ENCODE results near the gene CLIC1.

Gene CLIC1

GRCh38 chr6:31768363-31769257, 32.3 kb upstream of the CLIC1 start:
- DNase-seq: no peak

- no peak for DNase-seq
These were observed 30.8 kb upstream of the CLIC1 start for GRCh38 chr6:31767096-31767645.

DNA sequence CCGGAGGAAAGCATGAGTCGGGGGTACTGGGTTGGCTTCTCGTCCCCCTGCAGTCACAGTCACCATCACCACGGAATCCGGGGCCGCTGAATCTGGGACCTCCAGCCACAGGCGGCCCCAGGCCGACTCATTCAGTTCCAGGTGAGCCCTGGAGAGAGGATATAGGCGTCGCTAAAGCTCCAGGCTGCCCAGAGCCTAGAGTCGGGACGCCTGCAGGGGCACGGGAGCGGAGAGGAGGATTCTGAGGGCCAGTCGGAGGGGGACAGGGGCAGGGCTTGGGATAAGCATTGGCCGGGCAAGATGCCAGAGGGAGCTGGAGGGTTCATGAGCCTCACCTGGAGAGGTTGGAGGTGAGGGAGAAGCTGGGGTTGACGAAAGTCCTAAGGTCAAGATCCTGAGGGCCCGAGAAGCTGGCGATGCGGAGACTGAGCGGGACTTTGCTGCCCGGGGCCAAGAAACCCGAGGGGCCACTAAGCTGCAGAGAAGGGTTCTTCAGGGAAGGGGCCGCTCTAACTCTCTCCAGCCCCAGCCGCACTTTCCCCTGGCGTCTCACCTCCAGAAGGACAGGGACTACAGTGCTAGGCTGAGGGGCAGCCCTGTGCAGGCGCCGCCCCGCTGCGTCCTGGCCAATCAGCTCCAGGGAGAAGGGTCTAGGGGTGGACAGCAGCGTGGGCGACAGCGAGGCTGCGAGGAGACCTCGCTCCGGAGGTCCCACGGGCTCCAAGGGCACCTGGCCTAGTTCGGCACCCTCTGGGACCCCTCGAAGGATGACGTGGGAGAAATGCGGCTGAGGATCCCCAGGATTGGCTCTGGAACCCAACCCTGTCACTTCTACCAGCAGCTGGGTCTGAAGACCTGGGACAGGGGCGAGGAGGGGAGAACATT, 29.8 kb upstream of the CLIC1 start:
- no peak for DNase-seq

- no peak for DNase-seq
These were observed 29.2 kb upstream of the CLIC1 start for GRCh38 chr6:31765559-31765909.

DNA sequence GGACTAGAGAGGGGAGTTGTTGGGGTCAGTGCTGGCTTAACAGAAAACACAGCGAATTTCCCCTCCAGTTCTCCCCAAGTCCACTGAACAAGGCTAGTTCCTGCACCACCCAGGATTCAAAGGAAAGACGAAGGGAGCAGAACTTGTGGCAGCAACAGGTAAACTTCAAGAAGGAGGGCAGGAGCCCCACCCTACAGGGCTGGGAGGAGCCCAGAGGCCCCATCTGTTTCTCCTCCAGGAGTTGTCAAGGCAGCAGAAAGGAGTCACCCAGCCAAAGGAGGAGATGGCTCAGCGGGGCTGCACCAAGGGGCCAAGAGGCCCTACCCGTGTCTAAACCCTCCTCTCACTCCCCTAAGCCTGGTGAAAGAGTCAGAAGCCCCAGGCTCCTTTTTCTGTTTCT, 27.9 kb upstream of the CLIC1 start:
- no peak for DNase-seq

- DNase-seq: no peak
These were observed 27.2 kb upstream of the CLIC1 start for GRCh38 chr6:31763619-31763940.

DNA sequence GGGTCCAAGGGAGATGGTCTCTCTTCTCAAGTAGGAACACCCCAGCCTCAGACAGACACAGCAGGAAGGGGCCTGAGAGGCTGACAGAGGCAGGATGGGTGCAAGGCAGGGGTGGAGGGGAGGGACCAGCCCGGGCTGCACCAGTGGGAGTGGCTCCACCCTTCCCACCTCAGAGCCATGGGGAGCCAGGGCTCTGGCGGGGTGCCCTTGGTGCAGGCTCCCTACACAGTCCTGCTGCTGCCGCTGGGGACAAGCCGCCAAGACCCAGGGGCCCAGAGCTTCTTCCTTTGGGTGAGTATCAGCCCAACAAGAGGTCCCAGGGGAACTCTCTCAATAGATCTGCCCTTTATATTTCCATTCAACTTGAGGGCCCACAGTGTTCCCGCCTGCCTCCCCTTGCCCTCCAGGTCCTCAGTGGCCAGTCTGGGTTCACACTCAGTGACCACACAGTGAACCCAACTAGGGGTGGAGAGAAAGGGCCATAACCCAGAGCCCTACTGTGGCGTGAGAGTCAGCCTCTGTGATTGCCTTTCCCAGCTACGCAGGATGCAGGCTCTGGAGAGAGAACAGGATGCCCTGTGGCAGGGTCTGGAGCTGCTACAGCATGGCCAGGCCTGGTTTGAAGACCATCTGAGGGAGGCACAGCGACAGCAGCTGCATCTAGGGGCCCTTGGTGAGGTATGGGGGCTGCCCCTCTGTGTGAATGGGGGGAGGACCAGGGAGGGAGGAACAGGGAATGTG, 26.7 kb upstream of the CLIC1 start:
- no peak for DNase-seq

DNA sequence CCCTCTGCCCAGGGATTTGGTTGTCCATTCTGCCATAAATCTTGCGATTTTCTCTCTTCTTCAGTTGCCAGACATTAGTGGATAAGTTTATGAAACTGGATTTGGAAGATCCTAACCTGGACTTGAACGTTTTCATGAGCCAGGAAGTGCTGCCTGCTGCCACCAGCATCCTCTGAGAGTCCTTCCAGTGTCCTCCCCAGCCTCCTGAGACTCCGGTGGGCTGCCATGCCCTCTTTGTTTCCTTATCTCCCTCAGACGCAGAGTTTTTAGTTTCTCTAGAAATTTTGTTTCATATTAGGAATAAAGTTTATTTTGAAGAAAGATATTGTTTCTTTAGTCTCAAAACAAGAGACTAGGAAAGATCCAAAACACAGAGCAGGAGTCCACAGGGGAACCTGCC, 26.0 kb upstream of the CLIC1 start, which contains the start of gene SAPCD1:
TSS of gene SAPCD1 (plus strand) at position 301 of the 400 bp plus-strand sequence. CDS start 399 bp downstream, outside the sequence.
- DNase-seq: no peak

DNA sequence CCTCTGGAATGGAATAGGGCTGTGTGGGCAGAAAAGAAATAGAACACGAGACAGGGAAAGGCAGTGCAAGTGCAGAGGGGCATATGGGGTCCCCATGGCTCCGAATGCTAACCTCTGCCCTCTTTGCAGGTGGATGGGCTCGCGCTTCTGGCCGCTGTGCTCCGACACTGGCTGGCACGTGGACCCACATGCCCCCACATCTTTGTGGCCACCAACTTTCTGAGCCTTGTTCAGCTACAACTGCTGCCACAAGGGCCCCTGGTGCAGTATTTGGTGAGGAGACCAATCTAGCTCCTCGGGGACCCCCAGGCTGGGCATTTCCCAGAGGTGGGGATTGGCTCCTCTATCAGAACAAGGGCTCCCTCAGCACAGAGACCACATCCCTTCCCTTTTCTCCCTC, 25.0 kb upstream of the CLIC1 start:
- no peak for DNase-seq

DNA sequence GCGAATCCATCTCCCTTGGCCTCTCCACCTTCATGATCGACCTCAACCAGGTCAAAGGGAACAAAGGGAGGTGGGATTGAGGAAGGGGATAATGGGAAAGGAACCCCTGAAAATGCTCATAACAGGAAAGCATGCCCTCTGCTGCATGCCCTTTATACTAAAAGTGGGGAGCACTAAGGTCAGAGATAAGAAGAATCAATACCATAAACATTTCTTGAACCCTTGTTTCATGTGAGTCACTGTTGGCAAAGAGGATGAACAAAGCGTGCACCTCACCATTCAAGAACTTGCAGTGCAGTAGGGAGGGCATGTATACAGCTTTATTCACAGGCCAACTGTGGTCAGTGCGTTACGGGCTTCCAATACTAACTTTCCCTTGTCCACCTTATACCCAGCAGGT, 24.5 kb upstream of the CLIC1 start:
- no peak for DNase-seq

GRCh38 chr6:31758281-31758680, 22.0 kb upstream of the CLIC1 start:
- no peak for DNase-seq

DNA sequence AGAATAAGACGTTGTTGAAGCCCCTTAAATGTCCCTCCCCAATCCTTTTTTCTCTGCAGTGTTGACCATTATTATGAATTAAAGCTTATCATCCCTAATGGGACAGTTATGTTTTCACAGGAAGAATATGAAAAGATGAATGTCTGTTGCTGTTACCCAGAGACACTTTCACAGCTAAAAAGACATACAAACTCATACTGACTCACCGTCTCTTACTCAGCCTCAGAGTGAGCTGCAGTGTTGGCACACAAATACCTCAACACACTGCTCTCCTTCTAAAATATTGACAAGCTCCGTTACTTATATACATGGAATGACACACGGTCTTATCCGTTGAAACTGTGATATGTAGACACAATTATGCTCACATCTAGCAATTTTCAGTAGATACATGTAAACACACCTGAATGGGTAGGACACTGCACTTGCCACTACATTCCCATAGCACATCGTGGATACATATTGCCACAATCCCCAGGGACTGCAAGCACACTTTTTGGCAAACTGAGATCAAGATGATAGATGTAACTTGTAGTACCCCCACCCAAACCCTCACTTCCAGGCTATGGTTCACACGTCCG, 16.5 kb upstream of the CLIC1 start:
- DNase-seq: no peak

GRCh38 chr6:31750411-31751022, 14.2 kb upstream of the CLIC1 start:
- no peak for DNase-seq

DNA sequence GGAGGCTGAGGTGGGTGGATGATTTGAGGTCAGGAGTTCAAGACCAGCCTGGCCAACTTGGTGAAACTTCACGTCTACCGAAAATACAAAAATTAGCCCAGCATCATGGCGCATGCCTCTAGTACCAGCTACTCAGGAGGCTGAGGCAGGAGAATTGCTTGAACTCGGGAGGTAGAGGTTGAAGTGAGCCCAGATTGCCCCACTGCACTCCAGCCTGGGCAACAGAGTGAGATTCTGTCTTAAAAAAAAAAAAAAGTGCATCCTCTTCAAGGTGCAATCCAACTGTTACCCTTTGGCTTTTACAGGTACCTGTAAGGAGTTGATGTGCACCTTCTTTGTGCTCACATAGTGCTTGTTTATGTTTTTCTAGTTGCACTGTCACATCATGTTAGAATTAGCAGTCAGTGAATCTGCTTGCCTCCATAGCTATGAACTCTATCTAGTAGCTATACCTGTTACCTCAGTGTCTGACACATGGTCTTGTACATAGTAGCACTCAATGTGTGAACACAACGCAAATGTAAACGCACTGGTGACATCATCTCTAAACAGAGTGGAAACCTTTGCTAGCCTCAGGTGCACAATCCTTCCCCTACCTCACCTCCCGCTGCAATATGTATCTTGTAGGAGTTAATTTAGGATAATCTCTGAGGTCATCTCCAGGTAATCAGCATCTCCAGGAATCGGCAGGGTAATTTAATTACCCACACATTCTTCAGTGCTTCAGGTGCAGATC, 13.1 kb upstream of the CLIC1 start:
- DNase-seq: no peak

DNA sequence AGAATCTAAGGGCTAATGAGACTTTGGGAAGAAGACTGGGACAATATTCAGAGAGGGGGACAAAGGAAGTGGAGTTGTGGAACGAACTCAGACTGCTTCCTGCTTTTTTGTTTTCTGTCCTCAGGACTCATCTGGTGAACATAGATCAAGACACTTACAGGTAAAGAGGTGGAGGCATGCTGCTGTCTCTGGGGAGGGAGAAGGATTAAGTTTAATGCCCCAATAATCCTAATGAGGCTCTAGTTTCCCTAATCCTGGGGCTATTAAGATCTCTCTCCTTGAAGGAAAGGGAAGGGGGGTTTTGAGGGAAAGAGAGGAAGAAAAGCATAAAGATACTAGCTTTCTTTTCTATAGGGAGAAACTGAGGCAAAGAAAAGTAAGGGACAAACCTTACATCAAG, 8.1 kb upstream of the CLIC1 start:
- DNase-seq: no peak

GRCh38 chr6:31742894-31743293, 6.6 kb upstream of the CLIC1 start:
- DNase-seq: no peak

GRCh38 chr6:31741815-31742214, 5.5 kb upstream of the CLIC1 start:
- DNase-seq: no peak

- no peak for DNase-seq
These were observed 4.3 kb upstream of the CLIC1 start for GRCh38 chr6:31740397-31741223.

- DNase-seq: peak; percentile 99
These were observed 3.5 kb upstream of the CLIC1 start, which contains the start of gene MSH5 for GRCh38 chr6:31739639-31740396. MSH5 (plus strand) TSS chr6:31740005; CDS start chr6:31740467, 462 bp downstream.

All from hematopoietic multipotent progenitor cell treated with erythropoietin and hydrocortisone succinate and interleukin-3 and kit ligand, for 8 days (in vitro differentiated cells).